ENCODE data around the gene CORT.
"Not testable (repeated sequence)": the region's sequence is repeated elsewhere in the genome, so short reads cannot be mapped to it uniquely, and the experiment has no call there.

Gene CORT

GRCh38 chr1:10440305-10440704, 9.5 kb upstream of the CORT start:
- no peak for DNase-seq

DNA sequence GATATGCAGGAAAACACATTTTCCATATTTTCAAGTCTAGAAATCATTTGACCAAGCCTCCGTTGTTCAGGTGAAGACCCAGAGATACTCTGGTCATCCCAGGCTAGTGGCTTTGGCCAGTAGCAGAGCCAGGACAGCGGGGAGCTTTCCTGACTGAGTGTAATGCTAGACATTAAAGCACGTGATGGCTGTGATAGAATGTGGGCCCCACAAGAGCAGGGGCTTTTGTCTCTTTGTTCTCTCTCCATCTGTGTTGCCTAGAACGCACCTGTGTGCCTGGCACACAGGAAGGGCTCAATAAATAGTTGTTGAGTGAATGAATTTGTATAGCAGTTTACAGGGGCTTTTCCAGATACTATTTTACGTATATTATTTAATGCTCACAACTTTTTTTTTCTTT, 9.0 kb upstream of the CORT start:
- DNase-seq, result no peak

DNA sequence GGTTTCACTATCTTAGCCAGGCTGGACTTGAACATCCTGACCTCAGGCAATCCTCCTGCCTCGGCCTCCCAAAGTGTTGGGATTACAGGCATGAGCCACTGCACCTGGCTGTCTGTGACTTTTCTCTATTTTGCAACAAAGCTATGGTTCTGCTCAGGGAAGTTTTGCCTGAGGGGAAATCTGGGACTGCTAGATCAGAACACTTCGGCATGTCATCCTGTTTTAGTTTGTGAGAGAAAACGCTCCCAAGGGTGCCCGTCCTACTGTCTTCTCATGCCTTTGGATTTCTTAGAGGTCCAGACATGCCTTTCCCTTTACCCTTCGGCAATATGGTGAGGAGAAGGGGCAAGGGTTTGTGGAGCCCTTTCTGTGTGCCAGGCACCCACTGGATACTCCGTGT, 5.6 kb upstream of the CORT start:
- no peak for DNase-seq

GRCh38 chr1:10444795-10445397, 4.9 kb upstream of the CORT start:
- DNase-seq, result no peak

DNA sequence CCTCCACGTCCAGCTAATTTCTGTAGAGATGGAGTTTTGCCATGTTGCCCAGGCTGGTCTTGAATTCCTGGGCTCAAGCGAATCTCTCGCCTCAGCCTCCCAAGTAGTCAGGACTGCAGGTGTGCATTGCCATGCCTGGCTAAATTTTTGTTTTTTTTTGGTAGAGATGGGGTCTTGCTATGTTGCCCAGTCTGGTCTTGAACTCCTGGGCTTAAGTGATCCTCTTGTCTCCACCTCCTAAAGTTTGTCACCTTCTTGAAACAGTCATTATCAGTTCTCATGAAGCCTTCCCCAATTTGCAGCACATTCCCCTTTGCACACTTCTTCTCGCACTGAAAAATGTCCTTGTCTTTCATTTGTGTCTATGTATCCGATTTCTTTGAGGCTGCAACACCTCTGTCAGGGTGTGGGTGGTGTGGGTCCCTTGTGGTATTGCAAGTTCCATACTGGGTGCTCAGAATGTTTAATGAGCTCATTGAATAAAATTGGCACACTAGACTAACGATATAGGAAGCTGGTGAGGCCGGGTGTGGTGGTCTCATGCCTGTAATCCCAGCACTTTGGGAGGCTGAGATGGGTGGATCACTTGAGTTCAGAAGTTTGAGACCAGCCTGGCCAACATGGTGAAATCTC, 2.9 kb upstream of the CORT start:
- no peak for DNase-seq

DNA sequence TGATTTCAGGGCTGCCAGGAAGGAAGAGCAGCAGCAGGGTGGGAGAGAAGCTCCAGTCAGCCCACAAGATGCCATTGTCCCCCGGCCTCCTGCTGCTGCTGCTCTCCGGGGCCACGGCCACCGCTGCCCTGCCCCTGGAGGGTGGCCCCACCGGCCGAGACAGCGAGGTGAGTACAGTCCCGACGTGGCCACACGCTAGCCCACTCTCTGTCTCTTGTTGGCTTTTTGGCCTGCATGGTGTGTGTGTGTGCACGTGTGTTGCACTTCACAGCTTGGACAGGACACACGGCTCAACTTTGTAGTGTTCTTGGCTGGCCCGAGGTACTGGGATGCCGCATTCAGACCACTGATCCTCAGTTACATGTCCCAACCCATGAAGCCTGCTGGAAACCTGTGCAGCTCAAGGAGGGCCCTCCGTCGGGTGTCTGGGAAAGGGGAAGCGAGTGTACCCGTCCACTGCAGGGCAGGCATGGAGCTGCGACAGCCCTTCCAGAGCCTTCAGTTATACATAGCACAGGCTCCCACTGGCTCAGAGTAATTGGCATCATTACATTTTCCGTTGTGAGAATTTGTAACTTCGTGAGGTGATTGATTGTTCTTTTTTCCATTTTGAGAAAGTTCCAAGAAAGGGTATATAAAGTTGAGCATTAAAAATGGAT, 454 bp downstream of the CORT start:
- no peak for DNase-seq

DNA sequence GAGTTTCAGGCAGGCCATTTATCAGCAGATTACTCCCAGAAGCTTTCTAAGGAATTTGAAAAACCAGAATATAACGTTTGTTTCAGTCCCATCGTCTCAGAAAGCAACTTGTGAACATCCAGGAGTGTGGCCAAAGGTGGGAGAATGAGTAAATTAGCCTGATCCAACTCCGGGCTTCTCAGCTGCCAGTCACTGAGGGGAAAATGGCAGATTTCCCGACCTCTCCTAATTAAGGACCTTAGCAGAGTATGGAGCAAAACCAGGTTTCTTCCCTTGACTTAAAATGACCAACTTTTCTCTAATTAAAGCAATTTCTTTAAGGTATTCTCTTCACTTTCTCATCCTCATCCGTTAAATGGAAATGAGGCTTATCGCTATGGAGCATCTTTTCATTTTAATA, 1.0 kb downstream of the CORT start:
- no peak for DNase-seq

DNA sequence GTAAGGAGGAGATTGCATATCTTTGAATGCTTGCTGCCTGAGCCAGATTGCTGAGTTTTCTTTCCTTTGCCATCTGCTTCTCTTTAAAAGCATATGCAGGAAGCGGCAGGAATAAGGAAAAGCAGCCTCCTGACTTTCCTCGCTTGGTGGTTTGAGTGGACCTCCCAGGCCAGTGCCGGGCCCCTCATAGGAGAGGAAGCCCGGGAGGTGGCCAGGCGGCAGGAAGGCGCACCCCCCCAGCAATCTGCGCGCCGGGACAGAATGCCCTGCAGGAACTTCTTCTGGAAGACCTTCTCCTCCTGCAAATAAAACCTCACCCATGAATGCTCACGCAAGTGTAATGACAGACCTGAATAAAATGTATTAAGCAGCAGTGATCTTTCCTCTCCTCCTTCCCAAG, 1.5 kb downstream of the CORT start:
- DNase-seq, result no peak

GRCh38 chr1:10456048-10456447, 6.2 kb downstream of the CORT start:
- DNase-seq, result no peak

GRCh38 chr1:10456661-10457060, 6.8 kb downstream of the CORT start:
- DNase-seq, result no peak

DNA sequence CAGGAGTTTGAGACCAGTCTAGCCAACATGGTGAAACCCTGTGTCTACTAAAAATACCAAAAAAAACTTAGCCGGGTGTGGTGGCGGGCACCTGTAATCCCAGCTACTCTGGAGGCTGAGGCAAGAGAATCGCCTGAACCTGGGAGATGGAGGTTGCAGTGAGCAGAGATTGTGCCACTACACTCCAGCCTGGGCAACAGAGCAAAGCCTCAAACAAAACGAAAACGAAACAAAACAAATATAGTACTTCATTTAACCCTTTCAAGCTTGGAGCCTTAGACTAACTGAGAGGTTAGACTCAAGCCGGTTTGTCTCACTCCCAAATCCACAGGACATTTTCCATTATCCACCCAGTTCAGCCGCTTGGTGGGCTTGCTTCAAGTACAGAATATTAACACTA, 7.6 kb downstream of the CORT start:
- DNase-seq, result not testable (repeated sequence)

GRCh38 chr1:10457875-10458274, 8.0 kb downstream of the CORT start:
- no peak for DNase-seq

DNA sequence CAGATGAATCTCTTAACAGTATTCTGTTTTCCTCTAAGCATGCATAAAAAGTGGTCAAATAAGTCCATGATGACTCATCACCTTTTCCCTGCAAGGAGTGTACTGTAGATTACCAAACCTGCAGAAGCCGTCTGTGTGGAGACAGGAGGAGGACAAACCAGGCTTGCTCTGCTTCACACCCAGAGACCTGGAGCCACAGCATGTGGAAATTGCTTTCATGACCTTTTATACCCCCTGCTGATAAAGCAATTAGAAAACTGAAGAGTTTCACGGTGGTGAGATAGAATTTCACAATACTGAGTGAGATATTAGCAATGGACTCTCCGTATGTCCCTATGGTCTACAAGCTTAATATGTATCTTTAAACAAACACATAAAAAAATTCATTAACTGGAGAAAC, 9.4 kb downstream of the CORT start:
- DNase-seq, result no peak

GRCh38 chr1:10467078-10467477, 17.2 kb downstream of the CORT start:
- no peak for DNase-seq

DNA sequence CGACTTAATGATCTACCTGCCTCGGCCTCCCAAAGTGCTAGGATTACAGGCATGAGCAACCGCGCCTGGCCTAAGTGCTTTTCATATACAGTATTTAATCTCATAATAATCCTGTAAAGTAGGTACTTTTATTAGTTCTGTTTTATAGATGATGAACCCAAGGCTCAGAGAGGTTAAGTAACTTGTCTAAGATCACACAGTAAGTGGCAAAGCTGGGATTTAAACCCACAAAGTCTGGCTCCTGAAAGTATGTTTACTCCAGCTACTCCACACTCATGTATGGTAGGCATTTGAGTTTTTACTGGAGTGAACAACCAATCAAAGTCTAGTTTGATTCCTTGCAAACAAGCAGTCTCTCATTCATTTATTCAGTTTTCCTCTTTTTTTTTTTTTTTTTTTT, 20.2 kb downstream of the CORT start:
- no peak for DNase-seq

GRCh38 chr1:10471411-10472219, 21.8 kb downstream of the CORT start:
- no peak for DNase-seq

DNA sequence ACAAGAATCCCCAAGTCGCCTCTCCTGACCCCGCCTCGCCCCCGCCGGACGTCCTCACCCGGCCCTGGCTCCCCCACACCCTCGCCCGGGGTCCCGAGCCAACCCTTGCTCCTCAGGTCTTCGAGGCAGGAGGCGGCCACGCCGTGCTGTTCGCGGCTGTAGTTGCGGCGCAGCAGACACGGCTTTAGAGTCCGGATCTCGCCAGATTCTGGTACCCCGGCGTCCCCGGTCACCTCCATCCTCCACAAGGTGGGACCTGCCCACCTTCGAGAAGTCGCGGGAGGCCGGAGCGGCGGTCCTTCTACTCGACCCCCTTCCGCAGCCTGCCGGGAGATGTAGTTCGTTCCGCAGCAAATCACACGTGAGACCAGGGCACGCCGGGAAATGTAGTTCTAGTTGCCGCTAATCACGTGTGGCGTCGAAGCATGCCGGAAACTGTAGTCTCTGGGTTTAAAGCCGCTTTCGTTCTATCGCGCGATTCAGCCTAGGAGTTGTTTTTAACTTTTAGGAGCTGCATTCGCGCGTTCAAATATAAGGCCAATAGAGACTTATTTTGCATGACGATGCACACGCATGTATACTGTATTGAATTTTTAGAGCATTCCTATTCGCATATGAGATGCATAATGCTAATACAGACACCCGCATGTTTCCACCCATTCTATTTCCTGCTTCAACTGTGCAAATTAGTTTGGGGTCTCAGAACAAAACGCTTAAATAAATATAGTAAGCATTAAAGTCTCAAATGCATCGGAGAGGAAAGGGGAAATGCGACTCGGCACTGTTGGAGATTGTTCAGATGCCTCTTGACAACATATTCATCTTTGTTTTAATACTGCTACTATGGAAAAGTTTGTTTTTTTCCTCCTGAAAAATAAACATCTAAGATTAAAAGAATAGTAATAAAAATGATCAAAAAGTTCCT, 22.7 kb downstream of the CORT start, which contains the start of gene DFFA:
Gene DFFA, minus strand, starts transcription at position 310 of the 925 bp plus-strand sequence. Its CDS starts 71 bp downstream, at position 239.
- peak; percentile 94 to 98 for DNase-seq

DNA sequence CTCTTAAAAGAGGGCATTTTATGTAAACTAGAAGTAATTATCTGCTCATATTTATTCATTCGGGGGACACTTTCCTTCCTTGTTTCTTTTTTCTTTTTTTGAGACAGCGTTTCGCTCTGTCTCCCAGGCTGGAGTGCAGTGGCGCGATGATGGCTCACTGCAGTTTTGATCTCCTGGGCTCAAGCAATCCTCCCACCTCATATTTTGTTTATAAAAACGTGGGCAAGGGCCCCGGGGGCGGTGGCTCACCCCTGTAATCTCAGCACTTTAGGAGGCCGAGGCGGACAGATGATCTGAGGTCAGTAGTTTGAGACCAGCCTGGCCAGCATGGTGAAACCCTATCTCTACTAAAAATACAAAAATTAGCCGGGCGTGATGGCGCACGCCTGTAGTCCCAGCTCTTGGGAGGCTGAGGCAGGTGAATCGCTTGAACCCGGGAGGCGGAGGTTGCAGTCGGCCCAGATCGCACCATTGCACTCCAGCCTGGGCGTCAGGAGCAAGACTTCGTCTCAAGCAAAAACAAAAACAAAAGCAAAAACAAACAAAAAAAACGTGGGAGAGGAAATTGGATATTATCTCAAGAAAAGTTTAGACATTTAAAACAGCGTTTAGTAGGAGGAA, 23.4 kb downstream of the CORT start:
- DNase-seq, result no peak

DNA sequence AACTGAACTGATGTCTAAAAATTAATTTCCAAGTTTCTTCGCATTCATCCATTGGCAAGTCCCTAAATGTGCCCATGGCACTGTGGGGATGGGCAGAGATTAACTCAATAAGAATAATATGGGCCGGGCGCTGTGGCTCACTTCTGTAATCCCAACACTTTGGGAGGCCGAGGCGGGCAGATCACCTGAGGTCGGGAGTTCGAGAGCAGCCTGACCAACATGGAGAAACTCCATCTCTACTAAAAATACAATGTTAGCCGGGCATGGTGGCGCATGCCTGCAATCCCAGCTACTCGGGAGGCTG, 24.4 kb downstream of the CORT start:
- not testable (repeated sequence) for DNase-seq

GRCh38 chr1:10474613-10475507, 25.0 kb downstream of the CORT start, which contains the start of gene PEX14:
Gene PEX14, plus strand, starts transcription at chr1:10474950. Its CDS starts 17 bp downstream, at chr1:10474967.
- DNase-seq, result peak; percentile 84 to 86

DNA sequence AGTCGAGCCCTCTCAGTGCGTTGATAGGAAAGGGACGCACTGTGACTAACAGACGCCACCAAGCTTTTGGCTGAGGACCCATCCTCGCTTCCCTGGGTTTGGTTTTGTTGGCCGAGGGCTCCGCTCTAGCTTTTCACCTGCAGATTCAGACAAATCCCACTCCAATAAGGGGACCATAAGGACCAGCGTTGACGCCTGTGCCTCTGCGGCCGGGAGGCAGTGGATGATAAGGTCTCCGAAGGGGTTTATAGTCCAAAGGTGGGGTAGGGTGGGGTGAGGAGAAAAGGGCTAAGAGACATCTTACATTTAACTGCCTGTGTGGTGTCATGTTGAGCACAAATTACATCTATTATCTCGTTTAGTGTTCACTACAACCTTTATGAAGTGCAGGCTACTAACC, 25.7 kb downstream of the CORT start:
- no peak for DNase-seq

All from AML-193 (cell line).